ENCODE data around the gene OR1M1. TPM values are rescaled to one million over a fixed set of nuclear protein-coding genes. Genes with fewer than 3 reads are reported as not detected.

OR1M1 gene
- total RNA-seq, 1 donor from 2014 or later: not detected

- no peaks in the 10 kb centered on the region for H3F3A ChIP-seq (ENCODE audit: low read depth)
- no peaks in the 10 kb centered on the region for H3K36me3 ChIP-seq
- H4K20me1 ChIP-seq (ENCODE audit: low read depth): no peaks in the 10 kb centered on the region
- DNase-seq (ENCODE audit: low spot score): no peak
- H3K27me3 Mint-ChIP-seq (ENCODE audit: insufficient read depth, low read depth): peaks cover 6% of the 10 kb centered on the region
- H3K9me3 Mint-ChIP-seq: peaks cover 22% of the 10 kb centered on the region
- H3K9me3 ChIP-seq (ENCODE audit: low read depth): no peaks in the 10 kb centered on the region
- no peak overlapping the region for H3K4me3 ChIP-seq
- no peak overlapping the region for H3K9ac ChIP-seq
- H3K4me1 ChIP-seq: no peaks in the 10 kb centered on the region
- H3K27me3 ChIP-seq: no peaks in the 10 kb centered on the region
- H3K79me2 ChIP-seq (ENCODE audit: low read depth): no peaks in the 10 kb centered on the region
- TF ChIP-seq EZH2phosphoT487 (IDR thresholded peaks at IDR 0.05): no peak
- TF ChIP-seq CTCF (IDR thresholded peaks at IDR 0.05): no peak
- no peak for TF ChIP-seq EZH2 (IDR thresholded peaks at IDR 0.05)
- H3K27ac ChIP-seq: no peak overlapping the region
- H3K4me3 Mint-ChIP-seq: no peak overlapping the region
- no peak overlapping the region for H3K4me2 ChIP-seq
- H2AFZ ChIP-seq (replicated peaks): no peak overlapping the region
- H3K36me3 Mint-ChIP-seq: no peaks in the 10 kb centered on the region
- no peaks in the 10 kb centered on the region for H3K4me1 Mint-ChIP-seq
- no peak overlapping the region for H3K27ac Mint-ChIP-seq
Measured at GRCh38 chr19:9116547-9116946, 29.7 kb downstream of the OR1M1 start.

GRCh38 chr19:9126900-9127405 lies 40.1 kb downstream of the OR1M1 start, which contains the start of gene OR7G3:
Gene OR7G3 (minus strand): TSS chr19:9126950. CDS start chr19:9126950, 0 bp downstream.
- Mint-ChIP-seq H3K4me1 (no peaks in the 10 kb centered on the region), H3K27ac (no peak within 1 kb of the TSS), H3K4me3 (no peak within 1 kb of the TSS), H3K36me3 (no peaks in the 10 kb centered on the region), H3K9me3 (peaks cover 26% of the 10 kb centered on the region), H3K27me3 (ENCODE audit: insufficient read depth, low read depth) (peaks cover 4% of the 10 kb centered on the region)
- Histone ChIP-seq H3K36me3 (no peaks in the 10 kb centered on the region), H3K4me2 (no peak within 1 kb of the TSS), H3F3A (ENCODE audit: low read depth) (no peaks in the 10 kb centered on the region), H3K4me1 (no peaks in the 10 kb centered on the region), H3K4me3 (no peak within 1 kb of the TSS), H3K9me3 (ENCODE audit: low read depth) (no peaks in the 10 kb centered on the region), H2AFZ (replicated peaks) (no peak within 1 kb of the TSS), H3K27ac (no peak within 1 kb of the TSS), H3K9ac (no peak within 1 kb of the TSS), H3K27me3 (no peaks in the 10 kb centered on the region), H3K79me2 (ENCODE audit: low read depth) (no peaks in the 10 kb centered on the region), H4K20me1 (ENCODE audit: low read depth) (no peaks in the 10 kb centered on the region)
- TF ChIP-seq CTCF (IDR thresholded peaks at IDR 0.05): no peak
- no peak for TF ChIP-seq EZH2phosphoT487 (IDR thresholded peaks at IDR 0.05)
- TF ChIP-seq EZH2 (IDR thresholded peaks at IDR 0.05): no peak
- DNase-seq (ENCODE audit: low spot score): no peak

- no peak overlapping the region for H2AFZ ChIP-seq (replicated peaks)
- H3K4me3 ChIP-seq: no peak overlapping the region
- H3K27ac ChIP-seq: no peak overlapping the region
- no peak for TF ChIP-seq CTCF (IDR thresholded peaks at IDR 0.05)
- no peak for TF ChIP-seq EZH2phosphoT487 (IDR thresholded peaks at IDR 0.05)
- no peaks in the 10 kb centered on the region for H3K36me3 Mint-ChIP-seq
- H3K27me3 Mint-ChIP-seq (ENCODE audit: insufficient read depth, low read depth): peaks cover 4% of the 10 kb centered on the region
- no peaks in the 10 kb centered on the region for H3K36me3 ChIP-seq
- no peaks in the 10 kb centered on the region for H3K27me3 ChIP-seq
- H4K20me1 ChIP-seq (ENCODE audit: low read depth): no peaks in the 10 kb centered on the region
- H3K79me2 ChIP-seq (ENCODE audit: low read depth): no peaks in the 10 kb centered on the region
- peaks cover 27% of the 10 kb centered on the region for H3K9me3 Mint-ChIP-seq
- no peaks in the 10 kb centered on the region for H3K4me1 ChIP-seq
- H3K9ac ChIP-seq: no peak overlapping the region
- no peaks in the 10 kb centered on the region for H3K9me3 ChIP-seq (ENCODE audit: low read depth)
- H3K4me1 Mint-ChIP-seq: no peaks in the 10 kb centered on the region
- no peak overlapping the region for H3K4me2 ChIP-seq
- no peak for DNase-seq (ENCODE audit: low spot score)
- no peak overlapping the region for H3K27ac Mint-ChIP-seq
- H3F3A ChIP-seq (ENCODE audit: low read depth): no peaks in the 10 kb centered on the region
- no peak overlapping the region for H3K4me3 Mint-ChIP-seq
Measured at GRCh38 chr19:9128171-9128570, 41.3 kb downstream of the OR1M1 start.

Measured in neural progenitor cell (in vitro differentiated cells).